SKM-1 treated with dmso at 0.1 percent for 144 hours (cell line): Measurements from ENCODE around the gene ZNF333.
A peak's percentile ranks its signal among the peaks of the same experiment; 100 is the strongest.

Source experiments
- DNase-seq: peaks from one replicate; lab custom pipeline; 2025; ENCODE audit not compliant: unreplicated experiment; lab: John Stamatoyannopoulos, UW

ZNF333 gene

DNA sequence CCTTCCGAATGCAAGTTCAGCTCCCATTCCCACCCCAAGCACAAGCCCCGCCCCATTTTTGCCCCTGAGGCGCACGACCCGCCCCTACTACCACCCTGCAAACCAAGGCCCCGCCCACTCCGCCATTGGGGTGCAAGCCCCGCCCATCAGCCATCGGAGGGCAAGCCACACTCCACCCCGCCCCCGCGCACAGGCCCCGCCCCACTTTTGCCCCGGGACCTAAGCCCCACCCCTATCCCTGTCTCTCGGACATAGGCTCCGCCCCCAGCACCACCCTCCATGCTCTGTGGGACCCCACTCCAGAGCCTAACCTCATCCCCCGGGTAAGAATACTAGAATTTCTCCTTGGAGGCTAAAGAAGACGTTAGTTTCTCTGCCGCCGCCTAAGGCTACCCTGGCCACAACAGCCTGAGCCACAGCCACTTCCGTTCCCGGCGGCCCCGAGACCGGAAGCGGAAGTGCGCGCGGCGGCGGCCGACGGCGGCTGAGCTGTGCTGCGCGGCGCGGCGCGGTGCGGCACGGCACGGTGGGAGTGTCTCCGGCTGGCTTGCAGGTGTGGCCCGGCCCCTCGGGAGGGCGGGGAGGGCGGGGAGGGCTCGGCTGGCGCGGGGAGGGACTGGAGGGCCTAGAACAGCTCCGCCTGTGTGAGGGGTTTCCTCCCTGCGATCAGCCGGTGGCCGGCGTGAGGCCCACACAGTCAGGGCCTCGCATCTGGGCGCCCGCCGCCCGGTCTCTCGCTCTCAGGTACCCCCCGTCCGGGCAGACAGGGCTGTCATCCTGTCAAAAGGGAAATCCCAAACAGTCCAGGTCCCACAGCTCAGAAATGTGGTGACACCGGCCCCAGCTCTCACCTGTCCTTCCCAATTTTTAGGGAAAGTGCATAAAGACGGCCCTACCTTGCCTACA is at the start of gene ZNF333:
Gene ZNF333 (plus strand): TSS at position 451 of the 906 bp plus-strand sequence. CDS start 3,444 bp downstream, outside the sequence.
- peak; percentile 85 for DNase-seq

DNA sequence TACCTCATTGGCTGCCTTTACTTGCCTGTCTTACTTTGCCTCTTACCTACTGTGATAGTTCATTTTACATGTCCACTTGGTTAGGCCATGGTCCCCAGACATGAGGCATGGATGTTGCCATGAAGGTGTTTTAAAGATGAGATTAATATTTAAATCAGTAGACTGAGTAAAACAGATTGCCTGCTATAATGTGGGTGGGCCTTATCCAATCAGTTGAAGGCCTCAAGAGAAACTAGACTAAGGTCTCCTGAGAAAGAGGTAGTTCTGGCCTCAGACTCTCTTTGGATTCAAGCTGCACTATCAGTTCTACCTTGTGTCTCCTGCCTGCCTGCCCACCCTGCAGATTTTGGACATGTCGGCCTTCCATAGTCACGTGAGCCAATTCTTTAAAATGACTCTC is 41.3 kb upstream of the ZNF333 start:
- DNase-seq = no peak

DNA sequence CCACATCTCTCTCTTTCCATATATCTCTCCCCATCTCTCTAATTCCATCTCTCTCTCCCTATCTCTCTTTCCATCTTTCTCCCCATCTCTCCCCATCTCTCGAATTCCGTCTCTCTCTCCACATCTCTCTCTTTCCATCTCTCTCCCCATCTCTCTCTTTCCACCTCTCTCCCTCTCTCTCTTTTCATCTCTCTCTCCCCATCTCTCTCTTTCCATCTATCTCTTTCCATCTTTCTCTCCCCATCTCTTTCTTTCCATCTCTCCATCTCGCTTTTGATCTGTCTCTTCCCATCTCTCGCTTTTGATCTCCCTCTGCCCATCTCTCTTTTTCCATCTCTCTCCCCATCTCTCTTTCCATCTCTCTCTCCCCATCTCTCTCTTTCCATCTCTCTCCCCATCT is 40.8 kb upstream of the ZNF333 start:
- no peak for DNase-seq

DNA sequence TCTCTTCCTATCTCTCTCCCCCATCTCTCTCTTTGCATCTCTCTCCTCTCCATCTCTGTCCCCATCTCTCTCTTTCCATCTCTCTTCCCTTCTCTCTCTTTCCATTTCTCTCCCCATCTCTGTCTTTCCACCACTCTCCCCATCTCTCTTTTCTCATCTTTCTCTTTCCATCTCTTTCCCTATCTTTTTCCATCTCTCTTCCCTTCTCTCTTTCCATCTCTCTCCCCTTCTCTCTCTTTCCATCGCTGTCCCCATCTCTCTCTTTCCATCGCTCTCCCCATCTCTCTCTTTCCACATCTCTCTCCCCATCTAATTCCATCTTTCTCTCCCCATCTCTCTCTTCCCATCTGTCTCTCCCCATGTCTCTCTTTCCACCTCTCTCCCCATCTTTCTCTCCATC is 39.7 kb upstream of the ZNF333 start:
- no peak for DNase-seq

DNA sequence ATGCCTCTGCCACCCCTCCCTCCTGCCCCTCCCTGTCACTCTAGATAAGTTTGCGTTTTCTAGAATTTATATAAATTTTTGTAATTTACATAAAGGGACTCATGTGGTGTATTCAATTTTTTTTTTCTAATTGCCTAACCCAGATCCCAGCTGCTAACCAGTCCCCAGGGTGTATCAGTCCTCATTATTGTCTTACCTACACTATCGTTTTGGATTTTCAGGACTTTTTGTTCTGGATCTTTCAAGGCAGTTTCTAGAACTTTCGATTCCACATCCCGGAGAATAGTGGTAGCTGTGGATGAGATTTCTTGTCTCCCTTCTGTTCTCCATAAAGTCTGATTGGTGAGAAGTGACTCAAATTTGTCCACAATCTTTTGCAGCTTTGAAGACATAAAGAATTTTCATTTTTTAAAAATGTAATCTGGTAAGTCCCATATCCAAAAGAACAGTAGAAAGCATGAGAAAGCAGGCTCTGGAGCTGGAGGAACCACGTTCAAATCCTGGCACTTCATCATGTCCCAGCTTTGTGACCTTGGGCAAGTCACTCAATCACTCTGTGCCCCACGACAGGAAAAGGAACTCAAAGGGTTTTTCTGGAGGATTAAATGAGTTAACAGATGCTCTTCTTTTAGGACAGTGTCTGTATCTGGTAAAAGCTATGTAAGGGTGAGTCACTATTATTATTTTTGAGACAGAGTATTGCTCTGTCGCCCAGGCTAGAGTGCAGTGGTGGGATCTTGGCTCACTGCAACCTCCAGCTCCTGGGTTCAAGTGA is 34.9 kb upstream of the ZNF333 start:
- DNase-seq = no peak

DNA sequence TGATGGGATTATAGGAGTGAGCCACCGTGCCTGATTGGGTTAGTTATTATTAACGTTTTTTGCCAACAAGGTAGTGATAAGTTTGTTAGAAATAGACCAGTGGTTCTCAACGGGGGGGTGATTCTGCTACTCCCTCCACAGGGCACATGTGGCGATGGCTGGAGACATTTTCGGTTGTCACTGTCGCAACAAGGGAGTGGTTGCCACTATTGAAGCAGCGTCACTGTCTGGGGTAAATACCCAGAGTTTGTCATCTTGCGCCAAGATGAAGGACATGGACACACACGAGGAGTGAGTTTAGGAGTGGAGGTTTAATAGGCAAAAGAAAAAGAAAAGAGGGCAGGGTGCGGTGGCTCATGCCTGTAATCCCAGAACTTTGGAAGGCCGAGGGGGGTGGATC is 34.1 kb upstream of the ZNF333 start:
- DNase-seq = no peak

DNA sequence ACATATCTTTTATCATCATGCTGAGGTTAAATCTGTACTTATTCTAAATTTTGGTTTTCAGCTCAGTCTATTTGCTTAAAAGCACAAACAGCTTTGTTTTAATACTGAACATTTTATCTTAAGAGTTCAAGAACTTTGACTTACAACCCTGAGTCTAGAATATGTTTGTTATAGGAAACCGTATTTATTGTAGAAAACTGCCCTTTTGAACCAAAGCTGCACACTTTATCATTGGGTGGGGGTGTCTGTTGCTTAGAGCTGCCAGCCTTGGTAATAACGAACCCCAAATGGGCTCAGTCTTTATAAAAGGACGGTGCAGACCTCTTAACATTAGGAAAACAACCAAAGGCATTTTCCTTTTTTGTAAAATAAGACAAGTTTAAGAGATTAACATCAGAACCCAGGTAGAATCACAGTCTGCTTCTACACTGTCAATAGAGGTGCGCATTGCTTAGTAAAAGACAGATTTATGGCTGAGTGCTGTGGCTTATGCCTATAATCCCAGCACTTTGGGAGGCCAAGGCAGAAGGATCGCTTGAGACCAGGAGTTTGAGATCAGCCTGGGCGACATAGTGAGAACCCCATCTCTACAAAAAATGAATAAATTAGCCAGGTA is 29.9 kb upstream of the ZNF333 start:
- no peak for DNase-seq

DNA sequence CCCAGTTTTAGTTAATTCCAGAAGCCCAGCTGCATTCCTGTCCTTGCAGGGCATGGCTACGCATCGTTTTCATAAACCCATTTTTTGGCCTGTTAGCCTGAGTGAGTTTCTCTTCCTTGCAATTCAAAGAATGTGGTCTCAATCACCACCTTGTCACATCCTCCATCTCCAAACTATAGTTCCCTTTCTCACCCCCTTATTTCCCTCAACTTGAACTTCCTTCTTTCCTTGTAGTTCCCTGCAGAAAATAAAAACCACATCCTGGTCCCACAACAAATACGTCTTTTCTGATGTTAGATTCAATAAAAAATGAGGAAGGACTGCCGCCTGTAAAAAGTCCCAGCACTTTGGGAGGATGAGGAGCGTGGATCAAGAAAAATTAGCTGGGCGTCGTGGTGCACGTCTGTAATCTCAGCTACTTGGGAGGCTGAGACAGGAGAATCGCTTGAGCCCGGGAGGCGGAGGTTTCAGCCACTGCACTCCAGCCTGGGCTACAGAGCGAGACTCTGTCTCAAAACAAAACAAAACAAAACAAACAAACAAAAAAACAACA is 28.4 kb upstream of the ZNF333 start:
- peak; percentile 86 for DNase-seq

DNA sequence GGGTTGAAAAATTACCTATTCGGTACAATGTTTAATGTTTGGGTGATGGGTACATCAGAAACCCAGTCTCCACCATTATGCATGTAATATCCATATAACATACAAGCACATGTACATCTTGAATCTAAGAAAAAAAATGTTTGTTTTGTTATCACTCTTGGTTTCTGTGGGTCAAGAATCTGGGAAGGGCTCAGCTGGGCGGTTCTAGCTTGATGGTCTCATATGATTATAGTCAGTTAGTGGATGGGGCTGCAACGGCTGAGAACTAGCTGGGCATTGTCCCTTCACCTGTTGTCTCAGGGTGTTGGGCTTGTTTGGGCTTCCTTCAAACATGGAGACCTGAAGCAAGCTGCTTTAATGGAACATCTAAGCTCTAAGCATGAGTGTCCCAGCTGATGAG is 19.9 kb upstream of the ZNF333 start:
- DNase-seq = no peak

DNA sequence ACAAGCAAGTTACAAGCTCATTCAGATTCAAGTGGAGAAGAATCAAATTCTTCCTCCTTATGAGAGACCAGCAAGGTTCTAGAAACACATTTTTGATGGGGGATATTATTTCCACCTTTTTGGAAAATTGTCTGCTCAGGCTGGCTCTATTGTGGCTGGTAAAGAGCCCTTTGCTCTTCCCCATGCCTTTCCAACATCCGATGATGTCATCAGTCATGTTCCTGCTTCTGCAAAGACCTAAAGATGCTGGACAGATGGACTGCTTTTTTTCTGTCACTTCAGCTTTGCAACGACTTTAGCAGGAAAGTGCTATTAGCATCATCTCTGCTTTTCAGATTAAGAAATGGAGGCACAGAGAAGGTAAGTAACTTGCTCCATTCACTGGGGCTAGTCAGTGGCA is 19.4 kb upstream of the ZNF333 start:
- no peak for DNase-seq

DNA sequence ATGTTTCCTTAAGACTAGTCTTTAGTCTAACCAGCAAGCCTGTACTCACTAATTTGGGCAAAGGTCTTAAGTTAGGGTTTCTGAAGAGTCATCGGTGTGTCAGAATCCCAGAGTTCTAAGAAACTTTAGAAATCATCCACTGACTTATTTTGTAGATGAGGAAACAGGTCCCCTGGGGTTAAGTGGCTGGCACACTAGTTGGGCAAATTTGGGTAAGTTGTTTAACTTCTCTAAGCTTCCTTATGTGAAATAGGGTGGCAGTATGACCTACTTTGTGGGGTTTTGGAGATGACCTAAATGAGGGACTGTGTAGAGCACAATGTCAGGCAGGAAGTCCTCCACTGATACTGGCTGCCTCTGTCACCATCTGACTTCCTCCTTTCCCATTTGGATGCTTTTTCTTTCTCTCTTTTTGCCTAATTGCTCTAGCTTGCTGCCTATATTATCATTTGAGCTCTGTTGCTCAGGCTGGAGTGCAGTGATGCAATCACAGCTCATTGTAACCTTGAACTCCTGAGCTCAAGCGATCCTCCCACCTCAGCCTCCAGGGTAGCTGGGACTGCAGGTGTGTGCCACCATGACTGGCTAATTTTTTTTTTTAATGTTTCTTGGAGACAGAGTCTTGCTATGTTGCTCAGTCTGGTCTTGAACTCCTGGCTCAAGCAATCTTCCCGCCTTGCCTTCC is 17.5 kb upstream of the ZNF333 start:
- peak; percentile 92 for DNase-seq

DNA sequence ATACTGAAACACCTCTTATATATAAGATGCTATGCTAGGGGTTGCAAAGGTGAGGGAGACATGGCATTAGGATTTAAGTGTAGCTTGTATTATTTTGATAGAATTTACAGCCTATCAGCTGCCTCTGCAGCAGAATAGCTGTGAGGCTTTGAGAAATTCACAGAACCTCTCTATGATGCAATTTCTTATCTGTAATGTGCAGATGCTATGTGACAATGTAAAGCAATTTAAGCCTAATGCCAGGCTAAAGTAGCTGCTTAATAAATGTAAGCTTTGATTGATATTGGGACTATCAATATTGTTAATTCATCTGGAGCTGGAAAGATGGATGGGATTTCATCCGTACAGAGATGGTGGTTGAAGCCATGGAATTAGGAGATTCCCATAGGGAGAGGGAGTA is 16.8 kb upstream of the ZNF333 start:
- no peak for DNase-seq

DNA sequence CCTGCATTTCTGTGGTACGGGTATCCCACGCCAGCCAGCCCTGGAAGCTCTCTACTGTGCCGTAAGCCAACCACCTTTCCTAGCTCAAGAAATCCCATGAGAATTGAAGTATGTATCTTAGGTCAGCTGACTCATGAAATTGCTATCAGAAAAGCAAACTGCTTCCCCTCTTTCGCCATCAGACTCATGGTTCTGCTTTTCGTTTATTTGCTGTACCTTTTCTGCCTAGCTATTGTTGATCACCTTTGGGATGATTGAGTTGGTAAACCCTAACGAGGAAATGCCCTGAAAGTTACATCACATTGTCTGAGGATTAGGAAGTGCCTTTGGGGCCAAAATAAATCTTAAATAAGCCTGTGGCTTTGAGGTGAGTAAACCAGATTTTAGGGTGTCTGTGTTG is 15.1 kb upstream of the ZNF333 start, which contains the start of gene ADGRE3:
Gene ADGRE3 (minus strand): TSS at position 81 of the 400 bp plus-strand sequence. CDS start 74 bp downstream, at position 7.
- DNase-seq = peak; percentile 88

DNA sequence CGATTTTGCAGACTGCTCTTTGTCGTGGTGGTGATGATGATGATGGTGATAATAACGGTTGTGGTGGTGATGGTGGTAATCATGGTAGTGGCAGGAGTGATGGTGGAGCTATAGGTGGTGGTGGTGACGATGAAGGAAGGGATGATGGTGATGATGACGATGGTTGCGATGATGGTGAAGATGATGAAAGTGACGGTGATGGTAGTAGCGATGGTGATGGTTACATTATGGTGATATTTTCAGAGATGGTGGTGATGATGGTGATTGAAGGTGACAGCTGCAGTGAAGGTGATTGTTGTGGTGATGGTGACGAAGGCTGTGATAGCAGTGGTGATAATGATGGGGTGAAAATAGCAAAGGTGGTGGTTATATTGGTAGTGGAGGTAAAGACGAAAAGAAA is 13.1 kb upstream of the ZNF333 start:
- no peak for DNase-seq

DNA sequence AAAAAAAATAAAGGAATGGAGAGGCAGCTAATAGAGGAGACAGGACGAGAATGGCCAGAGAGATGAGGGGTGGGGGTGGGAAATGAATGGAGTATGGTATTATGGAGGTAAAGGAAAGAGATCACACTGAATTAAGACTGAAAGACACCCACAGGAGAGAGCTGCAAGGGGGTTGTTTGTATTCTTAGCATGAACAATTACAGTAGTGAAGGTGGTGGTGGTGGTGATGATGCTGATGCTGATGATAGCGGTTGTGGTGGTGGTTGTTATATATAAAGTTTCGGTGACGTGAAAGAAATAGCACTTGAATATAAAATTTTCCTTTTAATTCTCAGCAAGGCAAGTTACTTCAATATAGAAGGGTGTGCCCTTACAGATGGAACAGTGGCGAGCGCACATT is 12.4 kb upstream of the ZNF333 start:
- DNase-seq = no peak

DNA sequence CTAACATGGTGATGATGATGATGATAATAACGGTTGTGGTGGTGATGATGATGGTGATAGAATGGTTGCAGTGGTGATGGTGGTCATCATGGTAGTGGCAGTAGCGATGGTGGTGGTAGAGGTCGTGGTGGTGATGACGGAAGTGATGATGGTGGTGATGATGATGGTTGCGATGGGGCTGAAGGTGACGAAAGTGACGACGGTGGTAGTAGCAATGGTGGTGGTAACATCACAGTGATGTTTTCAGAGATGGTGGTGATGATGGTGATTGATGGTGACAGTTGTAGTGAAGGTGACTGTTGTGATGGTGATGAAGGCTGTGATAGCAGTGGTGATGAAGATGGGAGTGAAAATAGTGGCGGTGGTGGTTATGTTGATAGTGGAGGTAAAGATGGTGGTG is 11.6 kb upstream of the ZNF333 start:
- no peak for DNase-seq

DNA sequence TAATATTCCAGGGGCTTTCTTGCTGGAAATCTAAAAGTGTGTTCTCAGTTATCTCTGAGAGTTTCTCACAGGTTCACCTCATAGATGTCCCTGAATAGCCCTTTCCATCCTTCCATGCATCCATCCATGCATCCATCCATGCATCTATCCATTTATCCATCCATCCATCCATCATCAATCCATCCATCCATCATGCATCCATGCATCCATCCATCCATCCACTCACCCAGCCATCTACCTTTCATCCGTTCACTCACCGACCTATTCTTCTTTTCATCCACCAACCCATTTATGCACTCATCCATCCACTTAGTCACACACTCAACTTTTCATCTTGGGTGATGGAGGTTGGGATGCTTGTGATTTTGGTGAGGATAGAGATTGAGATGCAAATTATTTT is 7.8 kb upstream of the ZNF333 start:
- DNase-seq = no peak

DNA sequence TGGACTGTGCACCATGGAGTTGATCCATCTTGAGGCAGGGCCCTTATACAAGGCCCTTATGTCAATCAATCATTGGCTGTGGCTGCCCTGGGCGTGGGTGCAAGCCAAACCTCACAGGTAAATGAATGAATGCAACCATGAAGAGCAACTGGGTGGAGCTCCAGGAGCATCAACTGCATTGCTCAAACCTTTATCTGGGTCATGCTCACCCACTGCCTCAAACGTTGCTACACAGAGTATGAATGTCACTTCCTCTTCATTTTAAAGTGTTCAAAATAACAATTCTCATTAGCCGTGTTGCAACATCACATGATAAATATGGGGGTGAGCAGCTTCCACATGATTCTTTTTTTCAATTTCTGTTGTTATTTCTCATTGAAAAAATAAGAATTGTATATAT is 6.4 kb upstream of the ZNF333 start:
- DNase-seq = peak; percentile 86

DNA sequence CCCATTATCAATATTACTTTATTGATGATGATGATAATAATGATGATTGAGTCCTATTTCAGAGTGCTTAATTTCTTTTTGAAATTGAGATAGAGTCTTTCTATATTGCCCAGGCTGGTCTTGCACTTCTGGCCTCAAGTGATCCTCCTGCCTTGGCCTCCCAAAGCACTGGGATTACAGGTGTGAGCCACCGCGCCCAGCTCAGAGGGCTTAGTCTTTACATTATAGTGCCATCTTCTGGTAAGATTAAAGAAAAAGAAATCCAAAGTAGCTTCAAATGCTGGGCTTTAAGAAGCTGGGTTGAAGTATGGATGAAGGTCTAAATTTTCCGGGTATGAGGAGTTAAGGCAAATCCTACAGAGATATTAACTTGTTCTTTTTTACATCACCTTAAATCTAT is 3.4 kb upstream of the ZNF333 start:
- DNase-seq = peak; percentile 31

DNA sequence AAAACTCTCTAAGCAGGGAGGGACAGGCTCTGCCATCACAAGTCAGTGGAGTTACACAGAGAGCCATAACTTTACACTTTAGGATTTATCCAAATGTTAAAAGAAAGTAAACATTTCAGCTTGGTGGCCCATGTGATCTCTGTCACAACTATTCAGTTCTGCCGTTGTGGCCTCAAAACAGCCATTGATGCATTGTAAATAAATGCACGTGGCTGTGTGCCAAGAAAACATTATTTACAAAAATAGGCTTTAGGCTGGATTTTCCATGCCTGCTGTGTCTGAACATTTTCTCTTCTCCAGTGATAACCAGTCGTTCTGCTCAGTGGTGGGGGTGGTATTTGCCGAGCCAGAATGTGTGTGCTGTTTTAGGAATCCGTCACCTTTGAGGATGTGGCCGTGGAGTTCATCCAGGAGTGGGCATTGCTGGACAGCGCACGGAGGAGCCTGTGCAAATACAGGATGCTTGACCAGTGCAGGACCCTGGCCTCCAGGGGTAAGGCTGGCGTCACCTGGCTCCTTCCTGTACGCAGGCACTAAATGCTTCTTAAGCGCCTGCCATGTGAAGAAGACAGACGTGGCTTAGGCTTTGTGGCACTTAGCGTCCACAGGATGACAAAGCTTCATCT is 4.9 kb downstream of the ZNF333 start:
- DNase-seq = no peak
